ENCODE measurements around the gene CHD6. TPM values are rescaled to one million over a fixed set of nuclear protein-coding genes. Genes with fewer than 3 reads are reported as not detected.
A peak's percentile ranks its signal among the peaks of the same experiment; 100 is the strongest.

The CHD6 gene
- total RNA-seq, 1 donor, result 33.1 TPM

- DNase-seq (ENCODE audit: low read depth in 2 of 3, low spot score in 2 of 3), result no peak
These were observed 3.8 kb upstream of the CHD6 start for GRCh38 chr20:41621971-41622370.

GRCh38 chr20:41621421-41621820 lies 3.2 kb upstream of the CHD6 start:
- no peak for DNase-seq (ENCODE audit: low read depth in 2 of 3, low spot score in 2 of 3)

GRCh38 chr20:41619360-41620100 lies 1.4 kb upstream of the CHD6 start:
- no peak for DNase-seq (ENCODE audit: low read depth in 2 of 3, low spot score in 2 of 3)

- DNase-seq (ENCODE audit: low read depth in 2 of 3, low spot score in 2 of 3), result no peak
These were observed 682 bp upstream of the CHD6 start for GRCh38 chr20:41618807-41619311.

- peak in 2 of 3 donors; percentile 51 to 54 for DNase-seq (ENCODE audit: low read depth in 2 of 3, low spot score in 2 of 3)
These were observed 897 bp downstream of the CHD6 start for GRCh38 chr20:41617059-41617901.

GRCh38 chr20:41616228-41616627 lies 1.9 kb downstream of the CHD6 start:
- DNase-seq (ENCODE audit: low read depth in 2 of 3, low spot score in 2 of 3), result no peak

- DNase-seq (ENCODE audit: low read depth in 2 of 3, low spot score in 2 of 3), result no peak
These were observed 2.5 kb downstream of the CHD6 start for GRCh38 chr20:41615676-41616075.

GRCh38 chr20:41615110-41615509 lies 3.1 kb downstream of the CHD6 start:
- no peak for DNase-seq (ENCODE audit: low read depth in 2 of 3, low spot score in 2 of 3)

- no peak for DNase-seq (ENCODE audit: low read depth in 2 of 3, low spot score in 2 of 3)
These were observed 4.9 kb downstream of the CHD6 start for GRCh38 chr20:41613321-41613720.

- peak in 2 of 3 donors; percentile 25 to 43 for DNase-seq (ENCODE audit: low read depth in 2 of 3, low spot score in 2 of 3)
These were observed 8.7 kb downstream of the CHD6 start for GRCh38 chr20:41609474-41609873.

- no peak for DNase-seq (ENCODE audit: low read depth in 2 of 3, low spot score in 2 of 3)
These were observed 9.6 kb downstream of the CHD6 start for GRCh38 chr20:41608606-41609005.

- DNase-seq (ENCODE audit: low read depth in 2 of 3, low spot score in 2 of 3), result no peak
These were observed 10.4 kb downstream of the CHD6 start for GRCh38 chr20:41607791-41608190.

GRCh38 chr20:41604002-41604401 lies 14.2 kb downstream of the CHD6 start:
- DNase-seq (ENCODE audit: low read depth in 2 of 3, low spot score in 2 of 3), result no peak

- no peak for DNase-seq (ENCODE audit: low read depth in 2 of 3, low spot score in 2 of 3)
These were observed 16.4 kb downstream of the CHD6 start for GRCh38 chr20:41601742-41602141.

GRCh38 chr20:41600926-41601631 lies 17.1 kb downstream of the CHD6 start:
- no peak for DNase-seq (ENCODE audit: low read depth in 2 of 3, low spot score in 2 of 3)

GRCh38 chr20:41599699-41600104 lies 18.5 kb downstream of the CHD6 start:
- DNase-seq (ENCODE audit: low read depth in 2 of 3, low spot score in 2 of 3), result peak in 1 of 3 donors; percentile 17

GRCh38 chr20:41598719-41599118 lies 19.5 kb downstream of the CHD6 start:
- DNase-seq (ENCODE audit: low read depth in 2 of 3, low spot score in 2 of 3), result no peak

GRCh38 chr20:41594514-41595322 lies 23.5 kb downstream of the CHD6 start:
- no peak for DNase-seq (ENCODE audit: low read depth in 2 of 3, low spot score in 2 of 3)

- DNase-seq (ENCODE audit: low read depth in 2 of 3, low spot score in 2 of 3), result peak in 1 of 3 donors; percentile 29
These were observed 25.5 kb downstream of the CHD6 start for GRCh38 chr20:41592516-41593216.

- DNase-seq (ENCODE audit: low read depth in 2 of 3, low spot score in 2 of 3), result no peak
These were observed 30.2 kb downstream of the CHD6 start for GRCh38 chr20:41587956-41588355.

Data from hematopoietic multipotent progenitor cell (in vitro differentiated cells).